CD4-positive, CD25-positive, alpha-beta regulatory T cell (primary cell): Measurements from ENCODE around the gene ZNF277. TPM values are rescaled to one million over a fixed set of nuclear protein-coding genes. Genes with fewer than 3 reads are reported as not detected.
A peak's percentile ranks its signal among the peaks of the same experiment; 100 is the strongest.
"Not testable (repeated sequence)": the region's sequence is repeated elsewhere in the genome, so short reads cannot be mapped to it uniquely, and the experiment has no call there.

Experiments
- ATAC-seq, 2 donors: fragments of 150-1000 bp; cut with Tn5 transposase; one replicate each; pipeline ENCODE4 v1.10.0; 2021; ENCODE audit warnings: low read depth in 2 of 2, moderate number of reproducible peaks in 2 of 2, moderate library complexity in 1 of 2
- DNase-seq, 3 donors: peaks; one replicate each; pipeline versions ENCODE4 v3.0.0 to v3.0.0-alpha.2; 2012 to 2022; ENCODE audit warnings: mixed read lengths in 1 of 3
- H3K27ac ChIP-seq: one replicate; pipeline ENCODE4 v1.7.0; 2013; ENCODE audit warnings: mild to moderate bottlenecking, low read length; ENCODE audit not compliant: insufficient read depth, poor library complexity, severe bottlenecking
- H3K27me3 ChIP-seq: one replicate; pipeline ENCODE4 v1.7.0; 2013; ENCODE audit warnings: low read length; ENCODE audit not compliant: control insufficient read depth, insufficient read depth
- H3K36me3 ChIP-seq: one replicate; pipeline ENCODE4 v1.7.0; 2013; ENCODE audit warnings: mild to moderate bottlenecking, low read length, moderate library complexity; ENCODE audit not compliant: control insufficient read depth, insufficient read depth
- H3K4me1 ChIP-seq: 2 replicates; pipeline ENCODE4 v1.7.0; 2013; ENCODE audit warnings: mild to moderate bottlenecking, low read length; ENCODE audit not compliant: insufficient read depth, control insufficient read depth, poor library complexity, severe bottlenecking
- H3K4me3 ChIP-seq: one replicate; pipeline ENCODE4 v1.7.0; 2013; ENCODE audit warnings: low read depth, mild to moderate bottlenecking, low read length, moderate library complexity
- H3K9me3 ChIP-seq, 2 experiments: 1 replicate in 1 of 2; 2 replicates in 1 of 2; pipeline ENCODE4 v1.7.0; 2013; ENCODE audit warnings: low read length in 2 of 2, mild to moderate bottlenecking in 1 of 2, moderate library complexity in 1 of 2; ENCODE audit not compliant: control insufficient read depth in 2 of 2
- H3K27ac Mint-ChIP-seq, 3 donors: one replicate each; pipeline ENCODE4 v1.8.0; 2020 to 2022; ENCODE audit warnings: mild to moderate bottlenecking in 3 of 3, mixed read lengths in 3 of 3, moderate library complexity in 2 of 3
- H3K27me3 Mint-ChIP-seq: one replicate; pipeline ENCODE4 v1.8.0; 2022; ENCODE audit warnings: mild to moderate bottlenecking, mixed read lengths
- H3K36me3 Mint-ChIP-seq: one replicate; pipeline ENCODE4 v1.8.0; 2020; ENCODE audit warnings: mixed read lengths
- H3K4me1 Mint-ChIP-seq, 4 donors: one replicate each; pipeline ENCODE4 v1.8.0; 2020 to 2022; ENCODE audit warnings: mixed read lengths in 4 of 4, mild to moderate bottlenecking in 1 of 4
- H3K4me3 Mint-ChIP-seq, 4 donors: one replicate each; pipeline ENCODE4 v1.8.0; 2020 to 2022; ENCODE audit warnings: mild to moderate bottlenecking in 4 of 4, mixed read lengths in 4 of 4, moderate library complexity in 3 of 4
- H3K9me3 Mint-ChIP-seq, 7 donors: one replicate each; pipeline ENCODE4 v1.8.0; 2020 to 2022; ENCODE audit warnings: mixed read lengths in 7 of 7, mild to moderate bottlenecking in 3 of 7, moderate library complexity in 2 of 7
- polyA plus RNA-seq, 4 donors: library from polyadenylated mRNA; unstranded; fragments of 300-500 nt; fragmentation: Illumina TruSeq; gene quantifications; one replicate each; pipeline ENCODE4 v1.2.3, GENCODE V29; 2021
- total RNA-seq: library from RNA; stranded (reverse); gene quantifications from one replicate; pipeline ENCODE4 v1.2.3, GENCODE V29; 2022

Gene ZNF277
- total and polyA plus RNA-seq, 5 donors from 2014 or later: 24.7 to 29.0 (median 26.8) TPM

- no peak overlapping the region for H3K4me3 ChIP-seq
- peaks cover 0 to 7% (median 0%) of the 10 kb centered on the region in 4 donors for H3K4me1 Mint-ChIP-seq
- DNase-seq (no peak), ATAC-seq (no peak)
- H3K9me3 ChIP-seq: no peaks in the 10 kb centered on the region
- H3K36me3 ChIP-seq: no peaks in the 10 kb centered on the region
- H3K36me3 Mint-ChIP-seq: no peaks in the 10 kb centered on the region
- H3K27ac Mint-ChIP-seq: no peak overlapping the region
- H3K27ac ChIP-seq: no peak overlapping the region
- peaks cover 5% of the 10 kb centered on the region for H3K27me3 ChIP-seq
- peaks cover 27% of the 10 kb centered on the region for H3K27me3 Mint-ChIP-seq
- H3K4me1 ChIP-seq: no peaks in the 10 kb centered on the region
- peaks cover 0 to 2% (median 0%) of the 10 kb centered on the region in 7 donors for H3K9me3 Mint-ChIP-seq
- H3K4me3 Mint-ChIP-seq: no peak overlapping the region
Measured at GRCh38 chr7:112381311-112382091, 175.0 kb downstream of the ZNF277 start.

GRCh38 chr7:112383671-112384417, 177.3 kb downstream of the ZNF277 start:
- H3K36me3 ChIP-seq: no peaks in the 10 kb centered on the region
- H3K27me3 ChIP-seq: peaks cover 9% of the 10 kb centered on the region
- peaks cover 0 to 7% (median 0%) of the 10 kb centered on the region in 4 donors for H3K4me1 Mint-ChIP-seq
- ATAC-seq: no peak
- no peak overlapping the region for H3K4me3 Mint-ChIP-seq
- no peak overlapping the region for H3K4me3 ChIP-seq
- peak overlapping the region in 2 of 3 donors; percentile 16 to 74 for H3K27ac Mint-ChIP-seq
- H3K4me1 ChIP-seq: no peaks in the 10 kb centered on the region
- peaks cover 34% of the 10 kb centered on the region for H3K27me3 Mint-ChIP-seq
- H3K36me3 Mint-ChIP-seq: no peaks in the 10 kb centered on the region
- H3K27ac ChIP-seq: no peak overlapping the region
- peak in 1 of 3 donors; percentile 33 for DNase-seq
- H3K9me3 ChIP-seq: no peaks in the 10 kb centered on the region
- peaks cover 0 to 2% (median 0%) of the 10 kb centered on the region in 7 donors for H3K9me3 Mint-ChIP-seq

DNA sequence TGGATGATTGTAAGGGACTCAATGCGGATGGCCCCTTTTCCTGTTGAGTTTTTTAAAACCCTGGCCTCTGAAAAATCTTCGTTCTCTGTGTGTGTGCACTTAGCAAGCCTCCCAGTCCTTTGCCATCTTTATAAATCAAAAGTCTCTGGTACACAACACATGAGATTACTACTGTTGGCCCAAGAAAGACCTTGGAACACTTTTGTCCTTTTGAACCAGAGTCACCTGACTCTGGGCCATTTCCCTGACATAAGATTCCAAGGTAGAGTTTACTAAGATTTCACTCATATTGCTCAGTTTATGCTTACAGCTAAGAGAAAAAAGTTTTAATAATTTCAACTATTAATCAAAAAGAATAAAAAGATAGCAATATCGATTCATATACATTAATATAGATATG, 179.0 kb downstream of the ZNF277 start:
- Mint-ChIP-seq H3K9me3 (peaks cover 0 to 2% (median 0%) of the 10 kb centered on the region in 7 donors), H3K4me3 (no peak overlapping the region), H3K27me3 (peaks cover 30% of the 10 kb centered on the region), H3K4me1 (peaks cover 0 to 7% (median under 1%) of the 10 kb centered on the region in 4 donors), H3K27ac (no peak overlapping the region), H3K36me3 (no peaks in the 10 kb centered on the region)
- Histone ChIP-seq H3K27ac (no peak overlapping the region), H3K27me3 (peaks cover 15% of the 10 kb centered on the region), H3K36me3 (no peaks in the 10 kb centered on the region), H3K9me3 (no peaks in the 10 kb centered on the region), H3K4me3 (no peak overlapping the region), H3K4me1 (no peaks in the 10 kb centered on the region)
- ATAC-seq: no peak
- DNase-seq: no peak

DNA sequence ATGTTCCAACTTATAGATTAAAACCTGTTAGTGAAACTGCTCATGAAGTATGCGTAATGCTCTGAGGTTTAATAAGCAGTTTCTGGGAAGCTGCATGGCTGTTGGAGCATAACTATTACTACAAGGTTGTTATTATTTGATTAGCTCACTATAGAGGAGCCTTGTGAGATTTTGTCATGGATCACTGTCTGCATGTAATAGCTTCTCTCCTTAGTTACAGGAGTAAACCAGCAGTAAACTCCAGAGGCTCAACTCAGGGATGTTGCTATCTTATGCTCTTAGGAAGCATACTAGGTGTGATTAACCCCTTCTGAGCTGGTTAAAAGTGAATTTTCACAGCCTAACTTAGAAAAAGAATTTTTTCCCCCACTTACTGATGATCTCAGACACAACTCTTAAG, 180.1 kb downstream of the ZNF277 start:
- peaks cover 0 to 2% (median 0%) of the 10 kb centered on the region in 7 donors for H3K9me3 Mint-ChIP-seq
- no peak overlapping the region for H3K27ac Mint-ChIP-seq
- no peak for DNase-seq
- H3K4me1 ChIP-seq: no peaks in the 10 kb centered on the region
- H3K27me3 Mint-ChIP-seq: peaks cover 36% of the 10 kb centered on the region
- no peaks in the 10 kb centered on the region for H3K36me3 ChIP-seq
- H3K36me3 Mint-ChIP-seq: no peaks in the 10 kb centered on the region
- no peaks in the 10 kb centered on the region for H3K9me3 ChIP-seq
- no peak for ATAC-seq
- no peak overlapping the region for H3K4me3 Mint-ChIP-seq
- peaks cover 0 to 11% (median 4%) of the 10 kb centered on the region in 4 donors for H3K4me1 Mint-ChIP-seq
- H3K4me3 ChIP-seq: no peak overlapping the region
- H3K27me3 ChIP-seq: peaks cover 15% of the 10 kb centered on the region
- no peak overlapping the region for H3K27ac ChIP-seq

- Mint-ChIP-seq H3K27ac (peak overlapping the region in 1 of 3 donors; percentile 89), H3K27me3 (peaks cover 40% of the 10 kb centered on the region)
- no peak for ATAC-seq
Measured at GRCh38 chr7:112390167-112390566, 183.7 kb downstream of the ZNF277 start.

DNA sequence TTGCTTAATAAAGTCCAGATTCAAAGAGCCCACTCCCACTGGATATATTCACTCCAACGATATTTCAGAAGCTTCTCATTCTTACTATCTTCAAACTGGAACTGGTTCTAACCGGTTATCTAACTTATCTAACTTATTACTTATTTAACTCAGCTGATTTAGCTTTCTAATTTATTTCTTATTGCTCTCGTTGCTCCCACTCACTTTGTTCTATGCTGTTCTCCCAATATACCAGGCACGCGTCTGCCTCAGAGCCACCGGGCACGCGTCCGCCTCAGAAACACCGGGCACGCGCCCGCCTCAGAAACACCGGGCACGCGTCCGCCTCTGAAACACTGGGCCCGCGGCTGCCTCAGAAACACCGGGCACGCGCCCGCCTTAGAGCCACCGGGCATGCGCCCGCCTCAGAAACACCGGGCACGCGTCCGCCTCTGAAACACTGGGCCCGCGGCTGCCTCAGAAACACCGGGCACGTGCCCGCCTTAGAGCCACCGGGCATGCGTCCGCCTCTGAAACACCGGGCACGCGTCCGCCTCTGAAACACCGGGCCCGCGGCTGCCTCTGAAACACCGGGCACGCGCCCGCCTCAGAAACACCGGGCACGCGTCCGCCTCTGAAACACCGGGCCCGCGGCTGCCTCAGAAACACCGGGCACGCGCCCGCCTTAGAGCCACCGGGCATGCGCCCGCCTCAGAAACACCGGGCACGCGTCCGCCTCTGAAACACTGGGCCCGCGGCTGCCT, 184.8 kb downstream of the ZNF277 start:
- not testable (repeated sequence) for H3K36me3 Mint-ChIP-seq, ATAC-seq, H3K36me3 ChIP-seq, H3K9me3 ChIP-seq, H3K4me1 ChIP-seq, H3K9me3 Mint-ChIP-seq
- Mint-ChIP-seq H3K27me3 (peaks cover 47% of the 10 kb centered on the region), H3K27ac (peak overlapping the region; percentile 47 to 89 (median 85)), H3K4me1 (peaks cover 0 to 16% (median 8%) of the 10 kb centered on the region in 4 donors), H3K4me3 (peak overlapping the region; percentile 75 to 92 (median 84))
- Histone ChIP-seq H3K27me3 (peaks cover 14% of the 10 kb centered on the region), H3K27ac (peak overlapping the region; percentile 30), H3K4me3 (peak overlapping the region; percentile 56)
- peak; percentile 18 to 56 (median 47) for DNase-seq

More at GRCh38 chr7:112390167-112390566, 183.7 kb downstream of the ZNF277 start:
- Mint-ChIP-seq H3K9me3 (peaks cover 0 to 4% (median 0%) of the 10 kb centered on the region in 7 donors), H3K36me3 (no peaks in the 10 kb centered on the region), H3K4me1 (peaks cover 0 to 16% (median 4%) of the 10 kb centered on the region in 4 donors), H3K4me3 (peak overlapping the region; percentile 75 to 87 (median 84))
- Histone ChIP-seq H3K27ac (no peak overlapping the region), H3K4me1 (peaks cover 5% of the 10 kb centered on the region), H3K36me3 (no peaks in the 10 kb centered on the region), H3K4me3 (no peak overlapping the region), H3K9me3 (no peaks in the 10 kb centered on the region), H3K27me3 (peaks cover 12% of the 10 kb centered on the region)
- DNase-seq: no peak

- H3K27me3 Mint-ChIP-seq: peaks cover 45% of the 10 kb centered on the region
- ATAC-seq: peak in 1 of 2 donors; percentile 76
Measured at GRCh38 chr7:112391841-112392286, 185.4 kb downstream of the ZNF277 start.

More at GRCh38 chr7:112391841-112392286, 185.4 kb downstream of the ZNF277 start:
- Histone ChIP-seq H3K27me3 (peaks cover 14% of the 10 kb centered on the region), H3K27ac (peak overlapping the region; percentile 30), H3K4me3 (peak overlapping the region; percentile 78)
- H3K36me3 ChIP-seq, H3K9me3 ChIP-seq, H3K9me3 Mint-ChIP-seq, H3K4me1 ChIP-seq, H3K36me3 Mint-ChIP-seq: not testable (repeated sequence)
- peaks cover 0 to 16% (median 8%) of the 10 kb centered on the region in 4 donors for H3K4me1 Mint-ChIP-seq
- peak overlapping the region; percentile 55 to 92 (median 85) for H3K4me3 Mint-ChIP-seq
- DNase-seq: peak; percentile 58 to 68 (median 64)
- H3K27ac Mint-ChIP-seq: peak overlapping the region; percentile 63 to 82 (median 70)
